AG09309 (cell line): ENCODE data around the gene PARD6G.

Experiments
- DNase-seq: peaks from one replicate; pipeline ENCODE4 v3.0.0-alpha.2; 2010; ENCODE audit warnings: low read depth
- H3K4me3 ChIP-seq: 2 replicates; pipeline ENCODE4 v1.5.1; 2011; ENCODE audit warnings: mild to moderate bottlenecking, low read depth, low read length, moderate library complexity; ENCODE audit not compliant: control insufficient read depth
- CTCF ChIP-seq: IDR thresholded peaks from 2 replicates; pipeline ENCODE4 v1.5.1; 2011; ENCODE audit warnings: mild to moderate bottlenecking, low read depth, low read length, inconsistent platforms; ENCODE audit not compliant: insufficient read depth, control insufficient read depth; ENCODE audit errors: missing control alignments

The PARD6G gene

GRCh38 chr18:80253871-80254492, 6.7 kb upstream of the PARD6G start:
- no peak for DNase-seq
- TF ChIP-seq CTCF = no peak
- H3K4me3 ChIP-seq = no peak overlapping the region

- no peak for DNase-seq
- TF ChIP-seq CTCF = no peak
- H3K4me3 ChIP-seq = no peak overlapping the region
Observed at GRCh38 chr18:80253236-80253635, 5.9 kb upstream of the PARD6G start.

GRCh38 chr18:80252136-80252535, 4.8 kb upstream of the PARD6G start:
- no peak overlapping the region for H3K4me3 ChIP-seq
- DNase-seq = no peak
- no peak for TF ChIP-seq CTCF

- no peak overlapping the region for H3K4me3 ChIP-seq
- DNase-seq = no peak
- TF ChIP-seq CTCF = no peak
Observed at GRCh38 chr18:80251700-80252099, 4.4 kb upstream of the PARD6G start.

- no peak overlapping the region for H3K4me3 ChIP-seq
- TF ChIP-seq CTCF = no peak
- no peak for DNase-seq
Observed at GRCh38 chr18:80250740-80251364, 3.5 kb upstream of the PARD6G start.

- TF ChIP-seq CTCF = no peak
- DNase-seq = no peak
Observed at GRCh38 chr18:80249217-80250093, 2.1 kb upstream of the PARD6G start.

More at GRCh38 chr18:80249217-80250093, 2.1 kb upstream of the PARD6G start:
- no peak overlapping the region for H3K4me3 ChIP-seq
